ENCODE measurements around the gene GFOD2. TPM values are rescaled to one million over a fixed set of nuclear protein-coding genes. Genes with fewer than 3 reads are reported as not detected.
"Not testable (repeated sequence)": the region's sequence is repeated elsewhere in the genome, so short reads cannot be mapped to it uniquely, and the experiment has no call there.

GFOD2 gene
- total and polyA plus RNA-seq, 2 experiments from 2014 or later: 19.3 to 34.3 TPM

- not testable (repeated sequence) for H3K4me1 Mint-ChIP-seq; H3K4me3 ChIP-seq; DNase-seq (ENCODE audit: low spot score); H3K9me3 Mint-ChIP-seq; H3K4me2 ChIP-seq; H3K4me1 ChIP-seq (ENCODE audit: insufficient read depth); H3K27ac ChIP-seq (ENCODE audit: low read depth); H3K27ac Mint-ChIP-seq; H3F3A ChIP-seq (replicated peaks; ENCODE audit: low read depth); H3K4me3 Mint-ChIP-seq; H3K27me3 ChIP-seq (ENCODE audit: insufficient read depth); H3K27me3 Mint-ChIP-seq (ENCODE audit: insufficient read depth, low read depth, poor library complexity); ATAC-seq; H2AFZ ChIP-seq; H3K9me2 ChIP-seq (ENCODE audit: insufficient read depth); H3K36me3 ChIP-seq (ENCODE audit: insufficient read depth); H3K36me3 Mint-ChIP-seq (ENCODE audit: low read depth)
- H4K20me1 ChIP-seq (replicated peaks; ENCODE audit: insufficient read depth): peaks cover 10% of the 10 kb centered on the region
- H3K79me2 ChIP-seq (replicated peaks; ENCODE audit: insufficient read depth): peaks cover 18% of the 10 kb centered on the region
Observed at GRCh38 chr16:67693517-67694285, 25.4 kb downstream of the GFOD2 start.

GRCh38 chr16:67685388-67686112, 33.6 kb downstream of the GFOD2 start:
- Histone ChIP-seq H3K9me2 (ENCODE audit: insufficient read depth) (no peaks in the 10 kb centered on the region), H3K4me2 (no peak overlapping the region), H3K79me2 (replicated peaks; ENCODE audit: insufficient read depth) (peaks cover 9% of the 10 kb centered on the region; the same call in 1 of the 2 replicates), H3K4me1 (ENCODE audit: insufficient read depth) (no peaks in the 10 kb centered on the region), H4K20me1 (replicated peaks; ENCODE audit: insufficient read depth) (peaks cover 21% of the 10 kb centered on the region), H2AFZ (no peak overlapping the region), H3K36me3 (ENCODE audit: insufficient read depth) (no peaks in the 10 kb centered on the region; the same call in 1 of the 2 replicates), H3K27ac (ENCODE audit: low read depth) (no peak overlapping the region), H3K27me3 (ENCODE audit: insufficient read depth) (no peaks in the 10 kb centered on the region), H3K4me3 (no peak overlapping the region), H3F3A (replicated peaks; ENCODE audit: low read depth) (no peaks in the 10 kb centered on the region)
- no peak for ATAC-seq
- Mint-ChIP-seq H3K36me3 (ENCODE audit: low read depth) (peaks cover 16% of the 10 kb centered on the region; the same call in 2 of the 3 replicates), H3K27me3 (ENCODE audit: insufficient read depth, low read depth, poor library complexity) (no peaks in the 10 kb centered on the region), H3K4me1 (no peaks in the 10 kb centered on the region), H3K9me3 (no peaks in the 10 kb centered on the region), H3K27ac (no peak overlapping the region), H3K4me3 (no peak overlapping the region)
- TF ChIP-seq ETS1 (IDR thresholded peaks at IDR 0.05) (no peak), CTCF (conservative IDR thresholded peaks at IDR 0.05; ENCODE audit: low read depth in 2 of 2) (no peak), NANOG (IDR thresholded peaks at IDR 0.05; ENCODE audit: borderline replicate concordance) (no peak), EZH2phosphoT487 (IDR thresholded peaks at IDR 0.05; ENCODE audit: unreplicated experiment) (no peak), JUNB (IDR thresholded peaks at IDR 0.05; ENCODE audit: unreplicated experiment) (no peak)
- no peak for DNase-seq (ENCODE audit: low spot score)

Measured in GM23338 (cell line).